HepG2 (cell line): ENCODE measurements around the gene ARMC5. TPM values are rescaled to one million over a fixed set of nuclear protein-coding genes. Genes with fewer than 3 reads are reported as not detected.
A peak's percentile ranks its signal among the peaks of the same experiment; 100 is the strongest.

ENCODE experiments used
- CHD2 ChIP-seq: IDR thresholded peaks from 2 replicates; pipeline ENCODE4 v1.6.1; 2011; ENCODE audit warnings: low read depth, low read length, improper control_type of control experiment
- CREB1 ChIP-seq, 2 experiments: fragments of 450-650 bp in 1 of 2; IDR thresholded peaks; 2 replicates each; pipeline ENCODE4 v1.6.1; 2016 to 2017; ENCODE audit warnings: control low read depth in 1 of 2, mild to moderate bottlenecking in 1 of 2, missing compliant biosample characterization in 1 of 2, missing genetic modification characterization in 1 of 2
- GZF1 ChIP-seq: sonication (generic); formaldehyde crosslinking; IDR thresholded peaks from 2 replicates; pipeline ENCODE4 v1.5.1; 2020; ENCODE audit warnings: mild to moderate bottlenecking, missing genetic modification reagents
- HNRNPUL1 ChIP-seq: fragments of 200-400 bp; formaldehyde crosslinking; IDR thresholded peaks from 2 replicates; pipeline ENCODE4 v1.6.1; 2017; ENCODE audit warnings: low read depth, mild to moderate bottlenecking, low read length, moderate library complexity
- MTA1 ChIP-seq: sonication (generic); formaldehyde crosslinking; IDR thresholded peaks from 2 replicates; pipeline ENCODE4 v1.4.0; 2020; ENCODE audit warnings: missing genetic modification reagents, mild to moderate bottlenecking, borderline replicate concordance
- PAWR ChIP-seq: sonication (generic); formaldehyde crosslinking; IDR thresholded peaks from 2 replicates; pipeline ENCODE4 v1.4.0; 2020; ENCODE audit warnings: missing genetic modification reagents, mild to moderate bottlenecking, borderline replicate concordance
- RNF219 ChIP-seq: sonication (generic); formaldehyde crosslinking; IDR thresholded peaks from 2 replicates; pipeline ENCODE4 v1.5.0; 2020; ENCODE audit warnings: mild to moderate bottlenecking, missing genetic modification reagents
- SMC3 ChIP-seq: IDR thresholded peaks from 2 replicates; pipeline ENCODE4 v1.6.1; 2011; ENCODE audit warnings: low read length, improper control_type of control experiment
- SOX5 ChIP-seq: IDR thresholded peaks from 2 replicates; pipeline ENCODE4 v1.6.1; 2016; ENCODE audit warnings: borderline replicate concordance
- SP2 ChIP-seq: sonication (generic); formaldehyde crosslinking; IDR thresholded peaks from 2 replicates; pipeline ENCODE4 v1.5.1; 2020; ENCODE audit warnings: mild to moderate bottlenecking, missing genetic modification reagents
- SRF ChIP-seq: IDR thresholded peaks from 2 replicates; pipeline ENCODE4 v1.6.1; 2011; ENCODE audit warnings: mild to moderate bottlenecking, low read depth, low read length, moderate library complexity
- ZMAT3 ChIP-seq: sonication (generic); formaldehyde crosslinking; conservative IDR thresholded peaks from 2 replicates; pipeline ENCODE4 v1.7.0; 2021; ENCODE audit warnings: missing genetic modification reagents
- ZNF317 ChIP-seq: sonication (generic); formaldehyde crosslinking; IDR thresholded peaks from 2 replicates; pipeline ENCODE4 v1.5.0; 2020; ENCODE audit warnings: mild to moderate bottlenecking, missing genetic modification reagents
- ZNF503 ChIP-seq: sonication (generic); formaldehyde crosslinking; IDR thresholded peaks from 2 replicates; pipeline ENCODE4 v1.4.0; 2020; ENCODE audit warnings: missing genetic modification reagents
- ZNF883 ChIP-seq: sonication (generic); formaldehyde crosslinking; IDR thresholded peaks from 2 replicates; pipeline ENCODE4 v1.5.1; 2020; ENCODE audit warnings: mild to moderate bottlenecking, missing genetic modification reagents; ENCODE audit errors: not compliant biosample characterization
- polyA plus RNA-seq, 8 experiments: library from polyadenylated mRNA; depleted of rRNA in 3 of 8; stranded (reverse) in 7 of 8; unstranded in 1 of 8; fragments of >200 nt; fragmentation: Illumina TruSeq in 4 of 8; extraction: Trizol in 4 of 8; gene quantifications; 2 replicates each; pipeline versions ENCODE4 v1.2.1 to v1.2.3, GENCODE V29; 2011 to 2016; ENCODE audit warnings: low read depth in 4 of 8, missing spikeins in 1 of 8, mixed read lengths in 1 of 8; ENCODE audit not compliant: insufficient read depth in 1 of 8
- total RNA-seq, 5 experiments: library from RNA; depleted of rRNA; stranded (reverse); fragments of >200 nt; fragmentation: Illumina TruSeq; extraction: Trizol; gene quantifications; 2 replicates each; pipeline ENCODE4 v1.2.3, GENCODE V29; 2016; ENCODE audit warnings: low read depth in 1 of 5
- TF ChIP-seq, protein P1 (sequence below): sonication (generic); formaldehyde crosslinking; IDR thresholded peaks from 2 replicates; pipeline ENCODE4 v1.4.0; 2020; ENCODE audit warnings: mild to moderate bottlenecking, missing genetic modification reagents

Gene ARMC5
- total and polyA plus RNA-seq, 2 of the 13 experiments (the other 11 are each of a cell fraction or from before 2014, with no cell fraction given) = 10.8 to 22.3 TPM

- peak; percentile 56 for TF ChIP-seq ZNF503
- TF ChIP-seq CHD2 = 0 out of 2 replicates have a peak, but pooled peaks have one; percentile 12
- no peak for TF ChIP-seq SRF
- peak; percentile 89; the same call in 1 of the 2 replicates for TF ChIP-seq GZF1 (CRISPR knock-in tag)
- peak; percentile 45 for TF ChIP-seq SP2 (CRISPR knock-in tag)
- no peak for TF ChIP-seq PAWR (CRISPR knock-in tag)
- peak; percentile 82 for TF ChIP-seq ZMAT3
- TF ChIP-seq CREB1 (IDR thresholded peaks at IDR 0.05) = peak; percentile 5; the same call in 1 of the 2 replicates
- no peak for TF ChIP-seq CREB1 (CRISPR knock-in tag; IDR thresholded peaks at IDR 0.05)
- TF ChIP-seq SMC3 = peak; percentile 37
- peak; percentile 83; the same call in 1 of the 2 replicates for TF ChIP-seq RNF219 (CRISPR knock-in tag)
- TF ChIP-seq, protein P1, sequence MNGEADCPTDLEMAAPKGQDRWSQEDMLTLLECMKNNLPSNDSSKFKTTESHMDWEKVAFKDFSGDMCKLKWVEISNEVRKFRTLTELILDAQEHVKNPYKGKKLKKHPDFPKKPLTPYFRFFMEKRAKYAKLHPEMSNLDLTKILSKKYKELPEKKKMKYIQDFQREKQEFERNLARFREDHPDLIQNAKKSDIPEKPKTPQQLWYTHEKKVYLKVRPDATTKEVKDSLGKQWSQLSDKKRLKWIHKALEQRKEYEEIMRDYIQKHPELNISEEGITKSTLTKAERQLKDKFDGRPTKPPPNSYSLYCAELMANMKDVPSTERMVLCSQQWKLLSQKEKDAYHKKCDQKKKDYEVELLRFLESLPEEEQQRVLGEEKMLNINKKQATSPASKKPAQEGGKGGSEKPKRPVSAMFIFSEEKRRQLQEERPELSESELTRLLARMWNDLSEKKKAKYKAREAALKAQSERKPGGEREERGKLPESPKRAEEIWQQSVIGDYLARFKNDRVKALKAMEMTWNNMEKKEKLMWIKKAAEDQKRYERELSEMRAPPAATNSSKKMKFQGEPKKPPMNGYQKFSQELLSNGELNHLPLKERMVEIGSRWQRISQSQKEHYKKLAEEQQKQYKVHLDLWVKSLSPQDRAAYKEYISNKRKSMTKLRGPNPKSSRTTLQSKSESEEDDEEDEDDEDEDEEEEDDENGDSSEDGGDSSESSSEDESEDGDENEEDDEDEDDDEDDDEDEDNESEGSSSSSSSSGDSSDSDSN = peak; percentile 82
- TF ChIP-seq ZNF317 = peak; percentile 66; the same call in 1 of the 2 replicates
- peak; percentile 89 for TF ChIP-seq MTA1
- peak; percentile 41 for TF ChIP-seq ZNF883 (CRISPR knock-in tag)
- TF ChIP-seq HNRNPUL1 = no peak
- peak; percentile 50 for TF ChIP-seq SOX5
Observed at GRCh38 chr16:31477220-31478216, 18.2 kb downstream of the ARMC5 start (continued).
